SK-N-SH (cell line): ENCODE measurements around the gene RILPL1. TPM values are rescaled to one million over a fixed set of nuclear protein-coding genes. Genes with fewer than 3 reads are reported as not detected.

ENCODE experiments used
- CTCF ChIA-PET: fragments of 300-600, 350-600 bp; formaldehyde crosslinking; extraction: SDS; loops from one replicate; lab custom pipeline; 2021; lab: Yijun Ruan, JAX
- POLR2A ChIA-PET: fragments of 350-600 bp; sonication (Branson Sonifier 250); formaldehyde crosslinking; extraction: SDS; loops from one replicate; lab custom pipeline; 2020; ENCODE audit warnings: antibody characterized with exemption, inconsistent platforms; lab: Yijun Ruan, JAX
- DNase-seq: peaks from one replicate; pipeline ENCODE4 v3.0.0; 2012
- H2AFZ ChIP-seq: fragments of 200-600 bp; sonication (generic); 2 replicates; pipeline ENCODE4 v1.8.1; 2016; ENCODE audit warnings: antibody characterized with exemption, mild to moderate bottlenecking, low read depth
- H3F3A ChIP-seq: fragments of 200-600 bp; sonication (generic); replicated peaks from 2 replicates; pipeline ENCODE3; 2016; ENCODE audit warnings: antibody characterized with exemption, mild to moderate bottlenecking; ENCODE audit not compliant: insufficient read depth
- H3K27ac ChIP-seq, 2 experiments: fragments of 200-500 bp in 1 of 2; fragments of 200-600 bp in 1 of 2; sonication (Bioruptor generic) in 1 of 2; sonication (generic), shearing (Covaris generic) in 1 of 2; 2 replicates each; pipeline versions ENCODE4 v1.5.1 to v1.6.1; 2014 to 2016; ENCODE audit warnings: low read depth in 2 of 2, inconsistent platforms in 1 of 2, low read length in 1 of 2, mild to moderate bottlenecking in 1 of 2, mixed read lengths in 1 of 2
- H3K27me3 ChIP-seq: fragments of 200-600 bp; sonication (generic), shearing (Covaris generic); 2 replicates; pipeline ENCODE4 v1.6.1; 2016; ENCODE audit warnings: mixed run types; ENCODE audit not compliant: insufficient read depth
- H3K36me3 ChIP-seq, 2 experiments: fragments of 200-500 bp in 1 of 2; fragments of 200-600 bp in 1 of 2; sonication (Bioruptor generic) in 1 of 2; sonication (generic) in 1 of 2; replicated peaks in 1 of 2; 2 replicates each; pipeline versions ENCODE3 to v1.5.1; 2014 to 2016; ENCODE audit warnings: low read length in 1 of 2, mild to moderate bottlenecking in 1 of 2; ENCODE audit not compliant: insufficient read depth in 2 of 2, control insufficient read depth in 1 of 2
- H3K4me1 ChIP-seq, 2 experiments: fragments of 200-500 bp in 1 of 2; fragments of 200-600 bp in 1 of 2; sonication (Bioruptor generic) in 1 of 2; sonication (generic), shearing (Covaris generic) in 1 of 2; 2 replicates each; pipeline versions ENCODE4 v1.5.1 to v1.6.1; 2014 to 2016; ENCODE audit warnings: low read depth in 1 of 2, low read length in 1 of 2, mixed run types in 1 of 2; ENCODE audit not compliant: insufficient read depth in 2 of 2, control insufficient read depth in 1 of 2
- H3K4me2 ChIP-seq: fragments of 200-600 bp; sonication (generic), shearing (Covaris generic); 2 replicates; pipeline ENCODE4 v1.6.1; 2017; ENCODE audit warnings: mixed run types
- H3K4me3 ChIP-seq, 2 experiments: fragments of 200-500 bp in 1 of 2; fragments of 200-600 bp in 1 of 2; sonication (Bioruptor generic) in 1 of 2; sonication (generic), shearing (Covaris generic) in 1 of 2; 2 replicates each; pipeline versions ENCODE4 v1.5.1 to v1.8.1; 2014 to 2016; ENCODE audit warnings: low read depth in 2 of 2, inconsistent platforms in 1 of 2, low read length in 1 of 2, mild to moderate bottlenecking in 1 of 2, mixed read lengths in 1 of 2, moderate library complexity in 1 of 2
- H3K79me2 ChIP-seq: fragments of 200-600 bp; sonication (generic); 2 replicates; pipeline ENCODE4 v1.8.1; 2017; ENCODE audit warnings: mild to moderate bottlenecking; ENCODE audit not compliant: insufficient read depth
- H3K9ac ChIP-seq: fragments of 200-600 bp; sonication (generic); 2 replicates; pipeline ENCODE4 v1.6.1; 2017; ENCODE audit warnings: mixed run types
- H3K9me2 ChIP-seq: fragments of 200-600 bp; sonication (generic); 2 replicates; pipeline ENCODE4 v1.6.1; 2017; ENCODE audit warnings: mixed run types
- H3K9me3 ChIP-seq: fragments of 200-600 bp; sonication (generic); 2 replicates; pipeline ENCODE4 v1.6.1; 2017; ENCODE audit warnings: mixed run types, mild to moderate bottlenecking, moderate library complexity
- H4K20me1 ChIP-seq: fragments of 200-600 bp; sonication (generic); 2 replicates; pipeline ENCODE4 v1.6.1; 2017; ENCODE audit warnings: mild to moderate bottlenecking, mixed run types; ENCODE audit not compliant: insufficient read depth
- CHD2 ChIP-seq: fragments of 150-350 bp; IDR thresholded peaks from 2 replicates; pipeline ENCODE4 v1.6.1; 2018; ENCODE audit warnings: low read length; ENCODE audit not compliant: partially characterized antibody
- CTCF ChIP-seq: fragments of 200-600 bp; sonication (generic); IDR thresholded peaks from 2 replicates; pipeline ENCODE4 v1.6.1; 2017; ENCODE audit warnings: antibody characterized with exemption, mild to moderate bottlenecking, moderate library complexity
- ELF1 ChIP-seq: IDR thresholded peaks from 2 replicates; pipeline ENCODE4 v1.4.0; 2012
- EZH2phosphoT487 ChIP-seq: fragments of 200-600 bp; sonication (generic); IDR thresholded peaks from 2 replicates; pipeline ENCODE4 v1.6.1; 2017; ENCODE audit warnings: low read depth, mixed run types, mild to moderate bottlenecking, antibody characterized with exemption, moderate library complexity, borderline replicate concordance
- FOSL2 ChIP-seq: IDR thresholded peaks from 2 replicates; pipeline ENCODE4 v1.4.0; 2012; ENCODE audit warnings: low read depth, mild to moderate bottlenecking, moderate library complexity, borderline replicate concordance
- GABPA ChIP-seq: IDR thresholded peaks from 2 replicates; pipeline ENCODE4 v1.4.0; 2012; ENCODE audit warnings: low read depth, mild to moderate bottlenecking
- GATA2 ChIP-seq: sonication (generic); formaldehyde crosslinking; IDR thresholded peaks from 2 replicates; pipeline ENCODE4 v1.5.0; 2020; ENCODE audit warnings: mild to moderate bottlenecking, missing genetic modification reagents
- IRF3 ChIP-seq: fragments of 150-350 bp; IDR thresholded peaks from 2 replicates; pipeline ENCODE4 v1.6.1; 2016; ENCODE audit warnings: mild to moderate bottlenecking, low read depth, low read length
- JUND ChIP-seq: IDR thresholded peaks from 2 replicates; pipeline ENCODE4 v1.4.0; 2012
- NFIC ChIP-seq: IDR thresholded peaks from 2 replicates; pipeline ENCODE4 v1.4.0; 2012; ENCODE audit warnings: borderline replicate concordance
- NRF1 ChIP-seq: IDR thresholded peaks from 2 replicates; pipeline ENCODE4 v1.6.1; 2012; ENCODE audit warnings: low read depth, mild to moderate bottlenecking, low read length
- POLR2AphosphoS5 ChIP-seq: IDR thresholded peaks from 2 replicates; pipeline ENCODE4 v1.6.1; 2012; ENCODE audit warnings: low read depth, low read length
- RAD21 ChIP-seq: IDR thresholded peaks from 2 replicates; pipeline ENCODE4 v1.6.1; 2012; ENCODE audit warnings: mild to moderate bottlenecking, low read length
- RFX5 ChIP-seq: IDR thresholded peaks from 2 replicates; pipeline ENCODE4 v1.6.1; 2012; ENCODE audit warnings: mild to moderate bottlenecking, improper control_type of control experiment, low read length
- RXRA ChIP-seq: IDR thresholded peaks from 2 replicates; pipeline ENCODE4 v1.4.0; 2012; ENCODE audit warnings: low read depth, mild to moderate bottlenecking, borderline replicate concordance
- SIN3A ChIP-seq: IDR thresholded peaks from 2 replicates; pipeline ENCODE4 v1.6.1; 2012; ENCODE audit warnings: low read depth, mild to moderate bottlenecking, low read length, moderate library complexity, borderline replicate concordance
- TAF1 ChIP-seq: IDR thresholded peaks from 2 replicates; pipeline ENCODE4 v1.6.1; 2012; ENCODE audit warnings: low read depth, mild to moderate bottlenecking, low read length, moderate library complexity, borderline replicate concordance
- TCF12 ChIP-seq: IDR thresholded peaks from 2 replicates; pipeline ENCODE4 v1.4.0; 2012
- USF1 ChIP-seq: IDR thresholded peaks from 2 replicates; pipeline ENCODE4 v1.4.0; 2012; ENCODE audit warnings: low read depth, borderline replicate concordance
- USF2 ChIP-seq: fragments of 150-350 bp; IDR thresholded peaks from 2 replicates; pipeline ENCODE4 v1.6.1; 2017; ENCODE audit warnings: antibody characterized with exemption, low read length, low read depth, borderline replicate concordance
- ZBTB33 ChIP-seq: IDR thresholded peaks from 2 replicates; pipeline ENCODE4 v1.4.0; 2012; ENCODE audit warnings: low read depth, borderline replicate concordance
- WGBS: methylation state at CpG from one replicate; pipeline ENCODE4 v1.1.6; 2017; ENCODE audit warnings: low lambda C conversion rate; 5-methylcytosine and 5-hydroxymethylcytosine counted together
- polyA plus RNA-seq, 3 experiments: library from polyadenylated mRNA; depleted of rRNA; stranded (reverse); fragments of >200 nt; gene quantifications; 2 replicates each; pipeline ENCODE4 v1.2.3, GENCODE V29; 2012

RILPL1 gene
- polyA plus RNA-seq, 1 of the 3 experiments (the other 2 are of a cell fraction) = 32.6 TPM

- no peak for TF ChIP-seq CHD2
- TF ChIP-seq USF1 = no peak
- TF ChIP-seq TAF1 = no peak
- TF ChIP-seq IRF3 = no peak
- no peak for TF ChIP-seq NRF1
- TF ChIP-seq RXRA = no peak
- TF ChIP-seq, all 33 proteins: peak for 0
Measured at GRCh38 chr12:123522164-123522563, 11.4 kb downstream of the RILPL1 start (continued).

GRCh38 chr12:123520567-123521474 is 12.7 kb downstream of the RILPL1 start:
- Histone ChIP-seq H2AFZ (no peak overlapping the region), H3K79me2 (peaks cover 14% of the 10 kb centered on the region; the same call in 1 of the 2 replicates), H3F3A (peaks cover 14% of the 10 kb centered on the region), H4K20me1 (peaks cover 10% of the 10 kb centered on the region; the same call in 1 of the 2 replicates), H3K4me3 (no peak overlapping the region), H3K9ac (no peak overlapping the region), H3K4me2 (no peak overlapping the region), H3K4me1 (0 out of 4 replicates have a peak, but pooled peaks cover 0 to 5% of the 10 kb centered on the region in 2 experiments), H3K27ac (0 out of 4 replicates have a peak overlapping the region, but pooled peaks of 1 of the 2 experiments have one; percentile 39), H3K36me3 (peaks cover 24 to 44% of the 10 kb centered on the region in 2 experiments), H3K9me3 (no peaks in the 10 kb centered on the region), H3K9me2 (no peaks in the 10 kb centered on the region), H3K27me3 (no peaks in the 10 kb centered on the region)
- POLR2A ChIA-PET = no interaction called here
- 94% methylated on average over 14 of the region's 14 CpGs for WGBS
- CTCF ChIA-PET = interaction anchor here (0.9 to 1.3 kb wide), 2 partner anchors 12 to 14 kb away, joined by 3 read pairs; partner anchors contain the start of gene RILPL1
- no peak for DNase-seq
- TF ChIP-seq RAD21 (no peak), JUND (no peak), POLR2AphosphoS5 (no peak), RFX5 (no peak), FOSL2 (no peak), NFIC (no peak), NRF1 (no peak), USF2 (no peak), TCF12 (no peak), ZBTB33 (no peak), IRF3 (no peak), SIN3A (no peak), USF1 (no peak), ELF1 (no peak), CTCF (no peak), GATA2 (CRISPR knock-in tag) (no peak), GABPA (no peak), EZH2phosphoT487 (no peak)
